Liver (tissue), 3 donors: ENCODE data around the gene NTM.

Experiments used
- EGR1 ChIP-seq, 2 donors: IDR thresholded peaks; 2 replicates each; pipeline ENCODE4 v1.6.1; 2016 to 2018; ENCODE audit warnings: antibody characterized with exemption in 2 of 2, low read depth in 2 of 2
- FOXA1 ChIP-seq: IDR thresholded peaks from 2 replicates; pipeline ENCODE4 v1.6.1; 2016; ENCODE audit warnings: antibody characterized with exemption
- GABPA ChIP-seq, 2 donors: IDR thresholded peaks in 1 of 2; conservative IDR thresholded peaks in 1 of 2; 2 replicates each; pipeline ENCODE4 v1.6.1; 2016; ENCODE audit warnings: antibody characterized with exemption in 2 of 2, mild to moderate bottlenecking in 1 of 2, moderate library complexity in 1 of 2
- RAD21 ChIP-seq, 2 donors: IDR thresholded peaks; 2 replicates each; pipeline ENCODE4 v1.6.1; 2016; ENCODE audit warnings: antibody characterized with exemption in 2 of 2, mild to moderate bottlenecking in 2 of 2
- TAF1 ChIP-seq: conservative IDR thresholded peaks from 2 replicates; pipeline ENCODE4 v1.6.1; 2016; ENCODE audit warnings: antibody characterized with exemption, mild to moderate bottlenecking
- YY1 ChIP-seq: IDR thresholded peaks from 2 replicates; pipeline ENCODE4 v1.6.1; 2016; ENCODE audit warnings: antibody characterized with exemption, mild to moderate bottlenecking
- TF ChIP-seq, protein P1 (sequence below): fragments of 150-350 bp; IDR thresholded peaks from 2 replicates; pipeline ENCODE4 v1.5.1; 2017; ENCODE audit warnings: improper control_type of control experiment, low read depth, low read length; ENCODE audit not compliant: missing input control
- TF ChIP-seq, protein P2 (sequence below): IDR thresholded peaks from 2 replicates; pipeline ENCODE4 v1.6.1; 2016; ENCODE audit warnings: antibody characterized with exemption, mild to moderate bottlenecking
- TF ChIP-seq, protein P3 (sequence below): IDR thresholded peaks from 2 replicates; pipeline ENCODE4 v1.6.1; 2016; ENCODE audit warnings: antibody characterized with exemption
- TF ChIP-seq, protein P4 (sequence below): IDR thresholded peaks from 2 replicates; pipeline ENCODE4 v1.6.1; 2016; ENCODE audit warnings: antibody characterized with exemption
- TF ChIP-seq, protein P5 (sequence below): IDR thresholded peaks from 2 replicates; pipeline ENCODE4 v1.6.1; 2016; ENCODE audit warnings: antibody characterized with exemption
- donor health status: healthy.
- donor health status: healthy.

DNA sequence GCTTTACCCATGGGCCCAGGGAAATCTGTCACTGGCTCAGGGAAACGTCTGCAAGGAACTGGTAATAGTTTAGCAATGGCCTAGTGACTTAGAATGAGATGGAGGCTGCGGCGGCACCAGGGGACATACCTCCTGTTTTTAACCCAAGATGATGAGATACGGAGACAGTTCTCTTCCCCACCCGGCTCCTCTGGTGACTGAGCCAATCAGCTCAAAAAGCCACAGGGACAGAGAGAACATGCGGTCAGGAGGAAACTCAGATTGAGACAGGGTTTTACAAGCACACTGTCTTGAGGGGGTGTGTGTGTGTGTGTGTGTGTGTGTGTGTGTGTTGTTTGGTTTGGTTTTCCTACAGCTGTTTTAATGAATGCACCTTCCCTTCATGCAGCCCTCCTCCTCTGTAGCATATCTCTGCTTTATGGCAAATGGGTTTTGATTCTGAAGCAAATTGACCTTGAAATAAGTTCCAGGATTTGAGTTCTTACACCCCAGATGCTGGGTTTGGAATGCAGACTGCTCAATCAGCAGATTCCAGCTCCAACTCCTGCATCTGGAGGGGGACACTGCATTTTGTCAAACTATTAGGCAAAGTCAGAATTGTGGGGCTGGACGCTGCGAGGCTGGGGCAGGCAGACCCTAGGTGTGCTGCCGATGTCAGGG, 246.2 kb downstream of the NTM start:
- no peak for TF ChIP-seq GABPA (IDR thresholded peaks at IDR 0.05 in 1 of 2, conservative IDR thresholded peaks at IDR 0.05 in 1 of 2)
- TF ChIP-seq, protein P1, sequence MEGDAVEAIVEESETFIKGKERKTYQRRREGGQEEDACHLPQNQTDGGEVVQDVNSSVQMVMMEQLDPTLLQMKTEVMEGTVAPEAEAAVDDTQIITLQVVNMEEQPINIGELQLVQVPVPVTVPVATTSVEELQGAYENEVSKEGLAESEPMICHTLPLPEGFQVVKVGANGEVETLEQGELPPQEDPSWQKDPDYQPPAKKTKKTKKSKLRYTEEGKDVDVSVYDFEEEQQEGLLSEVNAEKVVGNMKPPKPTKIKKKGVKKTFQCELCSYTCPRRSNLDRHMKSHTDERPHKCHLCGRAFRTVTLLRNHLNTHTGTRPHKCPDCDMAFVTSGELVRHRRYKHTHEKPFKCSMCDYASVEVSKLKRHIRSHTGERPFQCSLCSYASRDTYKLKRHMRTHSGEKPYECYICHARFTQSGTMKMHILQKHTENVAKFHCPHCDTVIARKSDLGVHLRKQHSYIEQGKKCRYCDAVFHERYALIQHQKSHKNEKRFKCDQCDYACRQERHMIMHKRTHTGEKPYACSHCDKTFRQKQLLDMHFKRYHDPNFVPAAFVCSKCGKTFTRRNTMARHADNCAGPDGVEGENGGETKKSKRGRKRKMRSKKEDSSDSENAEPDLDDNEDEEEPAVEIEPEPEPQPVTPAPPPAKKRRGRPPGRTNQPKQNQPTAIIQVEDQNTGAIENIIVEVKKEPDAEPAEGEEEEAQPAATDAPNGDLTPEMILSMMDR, result no peak
- no peak for TF ChIP-seq TAF1
- TF ChIP-seq, protein P2, sequence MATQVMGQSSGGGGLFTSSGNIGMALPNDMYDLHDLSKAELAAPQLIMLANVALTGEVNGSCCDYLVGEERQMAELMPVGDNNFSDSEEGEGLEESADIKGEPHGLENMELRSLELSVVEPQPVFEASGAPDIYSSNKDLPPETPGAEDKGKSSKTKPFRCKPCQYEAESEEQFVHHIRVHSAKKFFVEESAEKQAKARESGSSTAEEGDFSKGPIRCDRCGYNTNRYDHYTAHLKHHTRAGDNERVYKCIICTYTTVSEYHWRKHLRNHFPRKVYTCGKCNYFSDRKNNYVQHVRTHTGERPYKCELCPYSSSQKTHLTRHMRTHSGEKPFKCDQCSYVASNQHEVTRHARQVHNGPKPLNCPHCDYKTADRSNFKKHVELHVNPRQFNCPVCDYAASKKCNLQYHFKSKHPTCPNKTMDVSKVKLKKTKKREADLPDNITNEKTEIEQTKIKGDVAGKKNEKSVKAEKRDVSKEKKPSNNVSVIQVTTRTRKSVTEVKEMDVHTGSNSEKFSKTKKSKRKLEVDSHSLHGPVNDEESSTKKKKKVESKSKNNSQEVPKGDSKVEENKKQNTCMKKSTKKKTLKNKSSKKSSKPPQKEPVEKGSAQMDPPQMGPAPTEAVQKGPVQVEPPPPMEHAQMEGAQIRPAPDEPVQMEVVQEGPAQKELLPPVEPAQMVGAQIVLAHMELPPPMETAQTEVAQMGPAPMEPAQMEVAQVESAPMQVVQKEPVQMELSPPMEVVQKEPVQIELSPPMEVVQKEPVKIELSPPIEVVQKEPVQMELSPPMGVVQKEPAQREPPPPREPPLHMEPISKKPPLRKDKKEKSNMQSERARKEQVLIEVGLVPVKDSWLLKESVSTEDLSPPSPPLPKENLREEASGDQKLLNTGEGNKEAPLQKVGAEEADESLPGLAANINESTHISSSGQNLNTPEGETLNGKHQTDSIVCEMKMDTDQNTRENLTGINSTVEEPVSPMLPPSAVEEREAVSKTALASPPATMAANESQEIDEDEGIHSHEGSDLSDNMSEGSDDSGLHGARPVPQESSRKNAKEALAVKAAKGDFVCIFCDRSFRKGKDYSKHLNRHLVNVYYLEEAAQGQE, result no peak
- TF ChIP-seq, protein P3, sequence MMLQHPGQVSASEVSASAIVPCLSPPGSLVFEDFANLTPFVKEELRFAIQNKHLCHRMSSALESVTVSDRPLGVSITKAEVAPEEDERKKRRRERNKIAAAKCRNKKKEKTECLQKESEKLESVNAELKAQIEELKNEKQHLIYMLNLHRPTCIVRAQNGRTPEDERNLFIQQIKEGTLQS, result no peak
- TF ChIP-seq, protein P4, sequence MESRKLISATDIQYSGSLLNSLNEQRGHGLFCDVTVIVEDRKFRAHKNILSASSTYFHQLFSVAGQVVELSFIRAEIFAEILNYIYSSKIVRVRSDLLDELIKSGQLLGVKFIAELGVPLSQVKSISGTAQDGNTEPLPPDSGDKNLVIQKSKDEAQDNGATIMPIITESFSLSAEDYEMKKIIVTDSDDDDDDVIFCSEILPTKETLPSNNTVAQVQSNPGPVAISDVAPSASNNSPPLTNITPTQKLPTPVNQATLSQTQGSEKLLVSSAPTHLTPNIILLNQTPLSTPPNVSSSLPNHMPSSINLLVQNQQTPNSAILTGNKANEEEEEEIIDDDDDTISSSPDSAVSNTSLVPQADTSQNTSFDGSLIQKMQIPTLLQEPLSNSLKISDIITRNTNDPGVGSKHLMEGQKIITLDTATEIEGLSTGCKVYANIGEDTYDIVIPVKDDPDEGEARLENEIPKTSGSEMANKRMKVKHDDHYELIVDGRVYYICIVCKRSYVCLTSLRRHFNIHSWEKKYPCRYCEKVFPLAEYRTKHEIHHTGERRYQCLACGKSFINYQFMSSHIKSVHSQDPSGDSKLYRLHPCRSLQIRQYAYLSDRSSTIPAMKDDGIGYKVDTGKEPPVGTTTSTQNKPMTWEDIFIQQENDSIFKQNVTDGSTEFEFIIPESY, result no peak
- TF ChIP-seq, protein P5, sequence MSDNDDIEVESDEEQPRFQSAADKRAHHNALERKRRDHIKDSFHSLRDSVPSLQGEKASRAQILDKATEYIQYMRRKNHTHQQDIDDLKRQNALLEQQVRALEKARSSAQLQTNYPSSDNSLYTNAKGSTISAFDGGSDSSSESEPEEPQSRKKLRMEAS, result no peak
- TF ChIP-seq YY1, result no peak
- TF ChIP-seq RAD21 (IDR thresholded peaks at IDR 0.05), result no peak
- no peak for TF ChIP-seq FOXA1
- no peak for TF ChIP-seq EGR1 (IDR thresholded peaks at IDR 0.05; ENCODE audit: low read depth in 2 of 2)
